ENCODE measurements around the gene STPG2. TPM values are rescaled to one million over a fixed set of nuclear protein-coding genes. Genes with fewer than 3 reads are reported as not detected.

Gene STPG2
- total and polyA plus RNA-seq, 2 donors (not counting 1 experiment from before 2014, with no cell fraction given), result 0.13 to 0.49 TPM

DNA sequence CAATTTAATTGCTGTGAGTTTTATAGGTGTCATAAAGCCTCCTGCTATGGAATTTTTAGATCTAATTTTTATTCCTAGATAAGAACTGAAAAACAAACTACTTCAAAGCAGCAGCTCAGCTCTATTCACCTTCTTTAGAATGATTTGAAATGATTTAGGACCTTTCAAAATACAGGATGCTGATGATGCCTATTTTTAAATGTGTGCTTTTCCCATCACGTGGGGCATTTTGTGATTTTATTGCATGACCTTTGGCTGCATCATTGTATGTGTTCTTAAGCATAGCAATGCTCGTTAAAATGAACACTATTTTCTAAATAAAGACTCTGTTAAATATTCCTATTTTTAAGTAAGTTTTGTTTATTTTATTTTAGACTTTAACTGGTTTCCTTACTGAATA lies 537.3 kb downstream of the STPG2 start:
- no peaks in the 10 kb centered on the region for H3K4me1 ChIP-seq (ENCODE audit: control insufficient read depth in 2 of 2, insufficient read depth in 2 of 2, low read length in 2 of 2)
- DNase-seq, result no peak
- TF ChIP-seq, protein P1, sequence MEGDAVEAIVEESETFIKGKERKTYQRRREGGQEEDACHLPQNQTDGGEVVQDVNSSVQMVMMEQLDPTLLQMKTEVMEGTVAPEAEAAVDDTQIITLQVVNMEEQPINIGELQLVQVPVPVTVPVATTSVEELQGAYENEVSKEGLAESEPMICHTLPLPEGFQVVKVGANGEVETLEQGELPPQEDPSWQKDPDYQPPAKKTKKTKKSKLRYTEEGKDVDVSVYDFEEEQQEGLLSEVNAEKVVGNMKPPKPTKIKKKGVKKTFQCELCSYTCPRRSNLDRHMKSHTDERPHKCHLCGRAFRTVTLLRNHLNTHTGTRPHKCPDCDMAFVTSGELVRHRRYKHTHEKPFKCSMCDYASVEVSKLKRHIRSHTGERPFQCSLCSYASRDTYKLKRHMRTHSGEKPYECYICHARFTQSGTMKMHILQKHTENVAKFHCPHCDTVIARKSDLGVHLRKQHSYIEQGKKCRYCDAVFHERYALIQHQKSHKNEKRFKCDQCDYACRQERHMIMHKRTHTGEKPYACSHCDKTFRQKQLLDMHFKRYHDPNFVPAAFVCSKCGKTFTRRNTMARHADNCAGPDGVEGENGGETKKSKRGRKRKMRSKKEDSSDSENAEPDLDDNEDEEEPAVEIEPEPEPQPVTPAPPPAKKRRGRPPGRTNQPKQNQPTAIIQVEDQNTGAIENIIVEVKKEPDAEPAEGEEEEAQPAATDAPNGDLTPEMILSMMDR (IDR thresholded peaks at IDR 0.05), result no peak
- no peak for TF ChIP-seq EZH2 (IDR thresholded peaks at IDR 0.05; ENCODE audit: borderline replicate concordance, insufficient read depth, low read depth, low read length, poor library complexity, severe bottlenecking)
- no peaks in the 10 kb centered on the region for H3K36me3 ChIP-seq (replicated peaks in 1 of 2; ENCODE audit: control extremely low read depth in 1 of 2, control insufficient read depth in 1 of 2, extremely low read depth in 1 of 2, insufficient read depth in 2 of 2, low read length in 1 of 2)
- no peaks in the 10 kb centered on the region for H3K9me3 Mint-ChIP-seq (ENCODE audit: insufficient read depth)
- H4K20me1 ChIP-seq (ENCODE audit: control insufficient read depth, insufficient read depth, low read length, poor library complexity, severe bottlenecking), result no peaks in the 10 kb centered on the region
- no peaks in the 10 kb centered on the region for H3K27me3 ChIP-seq (replicated peaks in 1 of 4; ENCODE audit: control extremely low read depth in 1 of 4, control insufficient read depth in 3 of 4, insufficient read depth in 4 of 4, low read length in 3 of 4)
- H3K4me2 ChIP-seq (replicated peaks; ENCODE audit: low read depth, low read length, poor library complexity, severe bottlenecking), result no peak overlapping the region
- no peak overlapping the region for H3K4me3 ChIP-seq (ENCODE audit: control extremely low read depth in 1 of 5, extremely low read depth in 1 of 5, insufficient read depth in 1 of 5, low read depth in 2 of 5, low read length in 4 of 5)
- ChIA-PET CTCF (no interaction called here), POLR2A (no interaction called here)
- no peak overlapping the region for H3K9ac ChIP-seq (ENCODE audit: low read length)
- ATAC-seq (ENCODE audit: low read depth), result no peak
- no peaks in the 10 kb centered on the region for H3K9me3 ChIP-seq (ENCODE audit: control extremely low read depth in 1 of 3, control insufficient read depth in 2 of 3, insufficient read depth in 1 of 3, low read length in 2 of 3)
- H3K27me3 Mint-ChIP-seq, result no peaks in the 10 kb centered on the region
- H3K4me1 Mint-ChIP-seq, result no peaks in the 10 kb centered on the region
- intact Hi-C loops (cut with micrococcal nuclease), result no loop called here
- H3K27ac Mint-ChIP-seq, result no peak overlapping the region
- H3K27ac ChIP-seq (ENCODE audit: low read length in 2 of 2), result no peak overlapping the region
- no peak overlapping the region for H2AFZ ChIP-seq (ENCODE audit: insufficient read depth, low read depth, low read length, poor library complexity, severe bottlenecking)
- no peaks in the 10 kb centered on the region for H3K79me2 ChIP-seq (ENCODE audit: control insufficient read depth, insufficient read depth, low read length)
- no peak overlapping the region for H3K4me3 Mint-ChIP-seq
- no CpG with 5 or more reads among the region's 2 CpGs for WGBS (ENCODE audit: insufficient coverage)

DNA sequence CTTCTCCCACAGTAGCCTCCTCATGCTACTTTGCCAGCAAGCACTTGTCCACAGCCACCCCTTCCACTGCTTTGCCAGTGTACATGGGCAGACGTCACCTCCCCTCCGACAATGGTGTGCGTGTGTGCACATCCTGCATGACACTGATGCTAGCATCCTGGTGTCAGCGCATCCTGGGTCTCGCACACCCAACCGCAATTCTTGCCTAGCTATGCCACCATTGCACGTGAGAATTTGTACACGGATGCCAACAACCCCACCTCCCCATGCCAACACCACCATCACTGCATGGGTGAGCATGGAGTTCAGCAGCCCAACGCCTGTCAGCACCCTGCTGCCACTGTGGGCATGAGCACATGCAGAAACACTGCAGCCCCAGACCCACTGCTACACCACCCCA lies 550.0 kb downstream of the STPG2 start:
- no peak overlapping the region for H2AFZ ChIP-seq (ENCODE audit: insufficient read depth, low read depth, low read length, poor library complexity, severe bottlenecking)
- H3K79me2 ChIP-seq (ENCODE audit: control insufficient read depth, insufficient read depth, low read length), result no peaks in the 10 kb centered on the region
- no peak overlapping the region for H3K4me3 Mint-ChIP-seq
- no peak overlapping the region for H3K27ac ChIP-seq (ENCODE audit: low read length in 2 of 2)
- intact Hi-C loops (cut with micrococcal nuclease), result no loop called here
- no peak for ATAC-seq (ENCODE audit: low read depth)
- no peak overlapping the region for H3K9ac ChIP-seq (ENCODE audit: low read length)
- no peaks in the 10 kb centered on the region for H4K20me1 ChIP-seq (ENCODE audit: control insufficient read depth, insufficient read depth, low read length, poor library complexity, severe bottlenecking)
- DNase-seq, result no peak
- H3K9me3 Mint-ChIP-seq (ENCODE audit: insufficient read depth), result peaks cover 2% of the 10 kb centered on the region
- 97% methylated on average over 9 of the region's 9 CpGs for WGBS (ENCODE audit: insufficient coverage)
- TF ChIP-seq, protein P1 (IDR thresholded peaks at IDR 0.05), result no peak
- no peak for TF ChIP-seq EZH2 (IDR thresholded peaks at IDR 0.05; ENCODE audit: borderline replicate concordance, insufficient read depth, low read depth, low read length, poor library complexity, severe bottlenecking)
- peaks cover 0 to 14% (median 0%) of the 10 kb centered on the region in 3 donors for H3K9me3 ChIP-seq (ENCODE audit: control extremely low read depth in 1 of 3, control insufficient read depth in 2 of 3, insufficient read depth in 1 of 3, low read length in 2 of 3)
- H3K4me2 ChIP-seq (replicated peaks; ENCODE audit: low read depth, low read length, poor library complexity, severe bottlenecking), result no peak overlapping the region
- CTCF ChIA-PET, result no interaction called here
- no peaks in the 10 kb centered on the region for H3K4me1 ChIP-seq (ENCODE audit: control insufficient read depth in 2 of 2, insufficient read depth in 2 of 2, low read length in 2 of 2)
- no peaks in the 10 kb centered on the region for H3K36me3 ChIP-seq (replicated peaks in 1 of 2; ENCODE audit: control extremely low read depth in 1 of 2, control insufficient read depth in 1 of 2, extremely low read depth in 1 of 2, insufficient read depth in 2 of 2, low read length in 1 of 2)
- no peaks in the 10 kb centered on the region for H3K4me1 Mint-ChIP-seq
- H3K27ac Mint-ChIP-seq, result no peak overlapping the region
- H3K4me3 ChIP-seq (ENCODE audit: control extremely low read depth in 1 of 5, extremely low read depth in 1 of 5, insufficient read depth in 1 of 5, low read depth in 2 of 5, low read length in 4 of 5), result no peak overlapping the region
- H3K27me3 Mint-ChIP-seq, result no peaks in the 10 kb centered on the region
- H3K27me3 ChIP-seq (replicated peaks in 1 of 4; ENCODE audit: control extremely low read depth in 1 of 4, control insufficient read depth in 3 of 4, insufficient read depth in 4 of 4, low read length in 3 of 4), result no peaks in the 10 kb centered on the region
- POLR2A ChIA-PET, result no interaction called here

Data from B cell (primary cell).